CD4-positive, alpha-beta T cell treated with Interleukin-4 for 1 hour (primary cell): Measurements from ENCODE around the gene KLK11.
"Not testable (repeated sequence)": the region's sequence is repeated elsewhere in the genome, so short reads cannot be mapped to it uniquely, and the experiment has no call there.

ENCODE experiments used
- DNase-seq, 2 donors: peaks; one replicate each; pipeline ENCODE4 v3.0.0-alpha.2; 2020 to 2022

Gene KLK11

DNA sequence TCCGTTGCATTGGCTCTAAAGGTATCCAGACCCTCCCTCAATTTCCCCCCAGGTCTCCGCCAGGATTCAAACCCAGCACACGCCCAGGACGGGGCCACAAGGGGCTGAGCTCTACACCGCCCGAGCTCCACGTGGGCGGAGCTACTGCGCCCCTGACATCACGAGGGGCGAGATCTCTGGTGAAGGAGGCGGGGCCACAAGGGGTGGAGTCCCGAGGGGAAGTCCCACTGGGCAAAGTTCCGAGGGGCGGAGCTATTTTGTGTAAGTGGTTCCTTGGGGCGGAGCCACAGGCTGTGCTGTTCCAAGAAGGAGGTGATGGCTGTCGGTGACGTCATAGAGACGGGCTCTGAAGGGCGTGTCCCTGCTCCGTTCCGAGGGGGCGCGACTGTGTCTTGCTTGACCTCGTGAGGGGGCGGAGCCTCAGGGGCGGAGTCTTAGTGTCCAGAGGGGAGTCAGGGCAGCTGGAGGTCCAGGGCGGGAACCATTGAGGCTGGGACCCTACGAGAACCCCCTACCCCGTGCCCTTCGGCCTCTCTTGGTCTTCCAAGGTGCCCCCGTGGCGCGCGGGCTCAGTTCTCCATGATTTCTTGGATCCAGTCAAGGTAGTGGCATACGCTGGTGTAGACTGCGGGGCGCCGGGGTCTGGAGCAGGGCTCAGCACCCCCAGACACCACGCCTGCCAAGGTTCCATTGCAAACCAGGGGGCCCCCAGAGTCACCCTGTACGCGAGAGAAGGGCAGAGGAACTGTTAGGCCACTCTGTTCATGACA is 23.7 kb downstream of the KLK11 start:
- DNase-seq = peak in 1 of 2 donors; percentile 23

DNA sequence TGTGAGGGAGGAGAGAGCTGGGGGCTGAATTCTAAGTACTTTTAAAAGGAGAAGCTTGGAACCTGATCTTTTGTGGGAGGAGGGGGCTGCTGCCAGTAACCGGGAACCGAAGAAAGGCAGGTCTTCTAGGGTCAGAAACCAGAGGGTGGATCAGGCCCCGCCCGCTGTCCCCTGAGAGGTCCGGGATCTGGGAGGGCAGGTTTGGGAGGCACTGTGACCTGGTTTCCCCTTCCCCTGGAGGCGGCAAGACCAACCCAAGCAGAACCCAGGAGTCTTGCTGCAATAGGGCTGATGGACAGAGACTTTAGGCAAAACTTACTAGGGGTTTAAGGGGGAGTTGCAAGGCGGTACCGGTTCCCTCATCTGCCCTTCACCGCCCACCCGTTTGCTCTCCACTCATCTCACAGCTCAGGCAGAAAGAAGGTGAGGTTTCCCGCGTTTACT is 24.3 kb downstream of the KLK11 start:
- no peak for DNase-seq

DNA sequence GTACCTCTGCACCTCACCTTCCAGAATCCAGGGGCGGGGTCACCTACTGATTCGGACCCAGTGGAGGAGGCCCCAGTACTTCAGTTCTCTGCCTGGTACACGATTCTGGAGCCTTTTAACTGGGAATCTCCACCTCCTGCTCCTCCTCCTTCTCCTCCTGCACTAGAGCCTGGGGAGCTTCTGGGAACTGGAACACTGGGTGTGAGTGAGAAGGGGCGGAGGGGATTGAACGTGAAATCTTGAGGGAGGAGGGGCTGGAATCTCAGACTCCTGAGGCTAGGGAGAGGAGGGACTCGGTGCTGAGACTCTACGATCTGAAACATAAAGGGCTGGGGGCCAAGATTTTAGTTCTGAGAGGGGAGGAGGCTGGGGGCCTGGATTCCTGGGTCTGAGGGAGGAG is 24.9 kb downstream of the KLK11 start, which contains the start of gene KLK8:
Gene KLK8, minus strand, starts transcription at position 90 of the 400 bp plus-strand sequence. CDS start 437 bp downstream, outside the sequence.
- DNase-seq = no peak

DNA sequence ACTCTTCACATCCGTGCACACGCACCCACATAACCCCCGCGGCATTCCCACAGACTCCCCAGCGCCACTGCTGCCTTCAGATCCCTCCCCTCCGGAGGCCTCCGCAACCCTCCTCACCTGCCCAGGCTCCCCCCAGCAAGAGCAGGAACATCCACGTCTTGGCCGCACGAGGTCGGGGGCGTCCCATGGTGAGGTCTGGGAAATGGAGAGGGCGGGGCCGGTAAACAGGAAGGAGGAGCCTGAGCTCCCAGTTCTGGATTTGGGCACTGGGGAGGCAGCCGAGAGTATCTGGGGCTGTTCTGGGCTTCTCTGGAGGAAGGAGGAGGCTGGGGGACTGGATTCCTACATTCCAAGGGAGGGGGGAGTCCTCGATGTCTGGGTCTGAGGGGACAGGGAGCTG is 25.4 kb downstream of the KLK11 start:
- no peak for DNase-seq

DNA sequence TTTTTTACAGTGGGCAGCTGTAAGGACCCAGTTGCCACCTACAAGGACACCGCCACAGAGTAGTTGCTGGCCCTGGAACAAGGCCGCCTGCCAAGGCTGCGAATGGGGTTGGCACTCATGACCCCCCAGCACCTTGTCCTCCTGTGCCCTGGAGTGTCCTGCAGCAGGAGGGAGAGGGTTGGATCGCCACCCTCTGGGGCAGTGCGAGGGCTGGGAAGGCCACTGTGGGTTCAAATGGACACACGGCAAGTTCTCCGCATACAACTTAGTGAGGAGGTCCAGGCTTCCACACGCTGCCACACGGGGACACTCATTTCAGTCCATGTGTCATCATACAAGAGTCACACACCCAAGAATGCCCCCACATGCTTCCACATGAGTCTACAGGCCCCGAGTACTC is 26.0 kb downstream of the KLK11 start:
- no peak for DNase-seq

DNA sequence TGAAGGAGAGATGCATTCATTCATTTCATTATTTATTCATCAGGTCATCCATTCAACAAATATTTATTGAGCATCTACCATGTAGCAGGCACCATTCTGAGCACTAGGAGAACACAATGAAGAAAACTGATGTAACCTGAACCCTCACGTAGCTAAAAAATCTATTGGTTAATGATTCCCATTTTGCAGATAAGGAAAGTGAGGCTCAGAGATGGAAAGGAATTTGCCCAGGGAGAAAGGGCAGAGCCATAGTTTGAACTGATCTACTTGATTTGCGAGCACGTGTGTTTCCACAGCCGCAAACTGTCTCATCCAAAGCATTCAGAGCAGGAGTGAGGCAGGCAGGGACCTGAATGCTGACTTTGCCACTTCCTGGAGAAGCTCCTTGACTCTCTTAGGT is 27.7 kb downstream of the KLK11 start:
- no peak for DNase-seq

DNA sequence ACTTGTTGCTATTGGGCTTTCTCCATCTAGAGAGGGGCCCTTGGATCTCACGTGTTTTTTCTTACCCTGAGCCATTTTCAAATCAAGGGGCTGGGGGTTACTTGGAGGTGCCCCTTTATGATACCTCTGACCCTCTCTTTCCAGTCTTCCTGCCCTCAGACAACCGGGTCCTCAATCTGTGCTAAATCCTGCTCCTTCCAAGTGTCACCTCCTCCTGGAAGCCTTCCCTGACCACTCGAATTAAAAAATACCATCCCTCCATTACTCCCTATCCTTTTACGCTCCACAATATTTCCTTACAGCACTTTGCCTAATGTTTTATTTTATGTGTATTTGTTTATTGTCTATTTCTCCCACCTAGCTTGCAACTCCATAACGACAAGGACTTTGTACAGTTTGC is 28.4 kb downstream of the KLK11 start:
- no peak for DNase-seq

DNA sequence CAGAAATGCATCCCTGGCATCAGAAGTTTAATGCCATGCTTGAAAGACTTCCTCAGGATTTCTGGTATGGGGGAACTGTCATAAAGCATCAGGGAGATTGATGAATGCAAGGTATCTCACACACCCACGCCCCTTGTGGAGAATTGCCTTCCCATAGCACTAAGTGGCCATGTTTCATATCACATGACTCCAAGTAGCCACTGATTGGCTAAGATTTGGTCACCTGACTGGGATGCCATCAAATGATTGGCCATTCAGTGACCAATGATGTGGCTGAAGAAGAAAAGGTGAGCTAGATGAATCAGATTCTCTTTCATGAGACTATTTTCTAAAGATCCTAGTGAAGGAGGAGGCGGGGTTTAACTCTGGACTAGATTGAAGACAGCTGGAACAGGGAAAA is 32.3 kb downstream of the KLK11 start:
- no peak for DNase-seq

DNA sequence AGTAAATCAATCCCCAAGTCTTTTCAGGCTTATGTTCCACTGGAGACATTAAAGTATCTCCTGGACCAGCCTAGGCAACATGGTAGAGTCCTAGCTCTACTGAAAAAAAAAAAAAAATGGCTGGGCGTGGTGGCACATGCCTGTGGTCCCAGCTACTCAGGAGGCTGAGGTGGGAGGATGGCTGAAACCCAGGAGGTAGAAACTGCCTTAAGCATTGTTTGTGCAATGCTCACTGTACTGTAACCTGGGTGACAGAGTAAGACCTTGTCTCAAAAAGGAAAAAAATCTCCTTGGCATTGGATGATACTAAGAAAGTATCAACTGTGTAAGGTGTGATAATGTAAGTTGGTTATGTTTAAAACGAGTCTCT is 33.8 kb downstream of the KLK11 start:
- DNase-seq = no peak

DNA sequence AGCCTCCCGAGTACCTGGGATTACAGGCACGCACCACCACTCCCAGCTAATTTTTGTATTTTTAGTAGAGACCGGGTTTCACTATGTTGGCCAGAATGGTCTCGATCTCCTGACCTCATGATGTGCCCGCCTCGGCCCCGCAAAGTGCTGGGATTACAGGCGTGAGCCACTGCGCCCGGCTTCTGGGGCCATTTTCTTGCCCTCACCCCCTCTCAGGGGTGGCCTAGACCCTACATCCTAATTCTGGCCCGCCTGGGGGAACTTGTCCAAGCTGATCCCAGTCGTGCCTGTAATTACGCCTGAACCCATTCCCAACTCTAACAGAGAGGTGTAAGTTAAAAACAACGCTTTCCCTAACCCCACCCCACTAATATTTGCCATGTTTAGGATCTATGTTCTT is 42.0 kb downstream of the KLK11 start:
- not testable (repeated sequence) for DNase-seq

DNA sequence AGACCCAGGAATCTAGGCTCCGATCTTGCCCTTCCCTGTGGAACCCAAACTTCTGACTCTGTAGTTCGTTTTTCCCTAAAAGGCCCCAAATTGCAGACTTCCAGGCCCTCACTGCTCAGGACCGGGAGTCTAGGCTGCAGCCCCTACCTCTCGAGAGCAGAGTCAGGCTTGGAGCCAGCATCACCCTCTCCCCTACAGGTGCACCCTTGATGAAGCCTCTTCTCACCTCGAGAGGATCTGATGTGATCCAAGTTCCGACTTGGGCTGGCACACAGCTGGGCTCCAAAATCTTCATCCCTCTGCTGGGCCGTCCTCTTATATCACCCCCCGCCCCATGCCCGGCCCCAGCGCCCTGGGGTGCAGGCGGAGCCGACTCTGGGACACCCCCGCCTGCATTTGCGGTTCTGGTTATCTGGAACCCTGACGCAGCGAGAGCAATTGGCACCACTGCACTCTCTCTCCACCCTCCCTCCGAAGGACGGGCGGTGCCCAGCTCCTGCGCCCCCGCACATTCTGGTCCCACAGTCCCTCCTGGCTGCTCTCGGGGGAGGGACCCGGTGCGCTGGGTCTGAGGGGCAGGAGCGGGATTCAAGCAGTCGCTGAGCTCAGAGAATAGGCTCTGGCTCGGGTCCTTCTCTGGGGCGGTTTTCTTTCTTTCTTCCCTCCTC is 42.7 kb downstream of the KLK11 start, which contains the start of gene KLK7:
Gene KLK7, minus strand, starts transcription at position 293 of the 668 bp plus-strand sequence. CDS start 1,518 bp downstream, outside the sequence.
- DNase-seq = no peak

DNA sequence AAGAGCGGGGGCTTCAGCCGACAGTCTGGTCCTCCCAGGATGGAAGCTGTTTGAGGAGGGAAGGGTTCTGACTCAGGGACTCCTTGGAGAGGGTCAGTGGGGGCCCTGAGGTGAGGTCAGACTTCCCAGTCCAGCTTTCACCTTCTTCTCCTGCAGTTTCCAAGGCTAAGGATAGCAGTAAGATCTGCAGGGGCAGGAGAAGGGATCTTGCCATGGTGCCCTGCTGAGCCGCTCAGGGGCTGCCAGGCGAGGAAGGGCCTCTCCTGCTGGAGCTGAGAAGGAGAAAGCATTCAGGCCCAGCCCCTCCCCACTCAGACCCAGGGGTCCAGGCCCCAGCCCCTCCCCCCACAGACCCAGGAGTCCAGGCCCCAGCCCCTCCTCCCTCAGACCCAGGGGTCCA is 44.2 kb downstream of the KLK11 start:
- DNase-seq = no peak

DNA sequence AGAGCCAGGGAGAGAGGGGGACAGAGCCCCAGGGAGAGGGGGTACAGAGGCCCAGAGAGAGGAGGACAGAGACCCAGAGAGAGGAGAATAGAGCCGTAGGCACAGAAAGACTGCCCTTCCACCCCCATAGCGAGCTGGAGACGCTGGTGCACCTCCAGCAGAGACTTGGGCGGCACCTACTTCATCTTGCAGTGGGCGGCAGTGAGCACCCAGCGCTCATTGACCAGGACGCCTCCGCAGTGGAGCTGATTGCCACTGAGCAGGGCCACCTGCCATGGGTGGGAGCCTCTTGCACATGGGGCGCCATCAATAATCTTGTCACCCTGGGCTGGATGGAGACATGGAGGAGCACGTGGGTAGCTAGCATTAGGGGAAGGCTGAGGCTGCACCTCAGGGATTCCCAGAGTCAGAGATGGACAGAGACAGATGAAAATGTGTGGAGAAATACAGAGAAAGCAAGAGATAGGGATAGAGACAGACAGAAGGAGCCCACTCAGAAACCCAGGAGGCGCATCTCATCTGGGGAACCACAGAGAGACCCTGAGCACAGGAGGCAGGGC is 44.7 kb downstream of the KLK11 start:
- DNase-seq = no peak

DNA sequence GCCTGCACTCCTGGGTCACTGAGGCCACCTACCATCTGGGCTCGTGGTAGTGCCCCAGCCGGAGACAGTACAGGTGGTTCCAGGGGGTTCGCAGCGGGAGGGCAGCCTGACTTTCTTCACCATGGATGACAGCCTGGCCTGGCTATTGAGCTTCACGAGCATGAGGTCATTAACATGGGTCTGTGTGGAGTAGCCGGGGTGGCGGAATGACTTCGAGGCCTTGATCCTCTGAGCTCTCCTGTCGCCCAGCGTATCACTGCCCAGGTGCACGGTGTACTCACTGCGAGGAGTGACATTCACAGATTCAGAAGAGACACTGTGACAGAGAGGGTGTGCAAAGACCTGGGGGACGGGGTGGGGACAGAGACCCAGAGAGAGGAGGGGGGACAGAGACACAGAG is 46.2 kb downstream of the KLK11 start:
- no peak for DNase-seq

DNA sequence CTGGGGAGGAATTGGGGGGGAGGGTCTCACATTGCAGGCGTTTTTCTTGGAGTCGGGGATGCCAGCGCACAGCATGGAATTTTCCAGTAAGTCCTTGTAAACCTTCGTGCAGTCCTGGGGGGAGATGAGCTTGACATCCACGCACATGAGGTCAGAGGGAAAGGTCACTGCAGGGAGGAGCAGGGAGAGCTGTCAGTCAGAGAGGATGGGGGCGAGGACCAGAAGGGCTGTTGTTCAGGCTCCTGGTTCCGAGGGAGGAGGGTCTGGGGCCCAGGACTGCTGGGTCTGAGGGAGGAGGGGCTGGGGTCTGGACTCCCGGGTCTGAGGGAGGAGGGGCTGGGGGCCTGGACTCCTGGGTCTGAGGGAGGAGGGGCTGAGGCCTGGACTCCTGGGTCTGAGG is 46.7 kb downstream of the KLK11 start:
- no peak for DNase-seq

DNA sequence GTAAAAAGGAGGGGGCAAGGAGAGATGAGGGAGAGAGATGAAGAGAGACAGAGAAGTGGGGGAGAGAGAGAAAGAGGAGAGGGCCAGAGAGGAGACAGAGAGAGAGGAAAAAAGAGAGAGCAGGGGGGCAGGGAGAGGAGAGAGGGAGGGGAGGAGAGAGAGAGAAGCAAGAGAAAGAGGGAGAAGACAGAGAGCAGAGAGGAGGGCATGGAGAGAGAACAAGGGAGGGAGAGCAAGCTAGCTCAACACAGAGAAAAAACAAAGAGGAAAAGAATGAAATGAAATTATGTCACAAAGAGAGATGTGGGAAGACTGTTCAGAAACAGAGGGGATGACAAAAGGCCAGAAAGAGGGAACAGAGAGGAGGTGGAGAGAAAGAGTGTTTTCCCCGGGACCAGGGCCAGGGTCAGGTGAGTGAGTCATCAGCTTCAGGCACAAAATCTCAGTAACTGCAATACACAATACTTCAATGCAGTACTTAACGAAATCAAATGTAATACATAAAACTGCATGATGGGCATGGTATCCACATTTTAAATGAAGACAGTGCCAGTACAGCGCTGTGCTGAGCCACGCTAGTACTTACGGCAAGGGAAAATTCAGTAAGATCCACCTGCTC is 47.5 kb downstream of the KLK11 start:
- no peak for DNase-seq

DNA sequence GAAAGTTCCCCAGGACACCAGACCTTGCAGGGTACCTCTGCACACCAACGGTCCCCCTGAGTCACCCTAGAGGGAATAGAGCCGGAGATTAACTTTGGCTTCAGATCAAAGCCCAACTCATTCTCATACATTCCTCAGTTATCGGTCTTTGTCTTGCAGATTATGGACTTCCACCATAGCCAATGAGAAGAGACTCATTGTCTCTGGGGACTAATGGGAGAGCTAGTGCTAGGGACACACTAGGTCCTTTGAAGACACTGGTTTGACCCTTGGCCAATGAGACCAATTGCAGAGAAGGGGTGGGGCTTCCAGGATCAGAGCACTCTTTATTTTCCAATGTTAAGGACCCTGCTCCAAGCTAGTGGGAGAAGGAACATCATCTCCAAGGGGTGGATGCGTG is 48.8 kb downstream of the KLK11 start:
- DNase-seq = no peak

DNA sequence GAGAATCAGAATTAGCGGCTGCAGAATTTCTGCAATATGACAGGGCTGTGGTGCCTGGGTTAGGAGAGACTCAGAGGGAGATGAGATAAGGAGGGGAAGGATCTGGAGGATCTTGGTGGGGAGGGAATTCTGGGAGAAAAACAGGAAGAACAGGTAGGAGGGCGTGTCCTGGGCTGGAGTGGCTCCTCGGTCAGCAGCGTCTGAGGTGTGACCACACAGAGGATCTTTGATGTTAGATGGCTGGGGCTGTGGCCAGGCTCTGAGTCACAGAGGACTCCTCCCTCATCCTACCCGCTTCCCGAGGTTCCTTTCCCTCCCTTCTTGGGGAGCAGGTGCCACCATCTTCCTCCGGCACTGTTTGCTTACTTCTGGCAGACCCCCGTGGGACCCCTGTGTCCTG is 50.6 kb downstream of the KLK11 start:
- DNase-seq = no peak

DNA sequence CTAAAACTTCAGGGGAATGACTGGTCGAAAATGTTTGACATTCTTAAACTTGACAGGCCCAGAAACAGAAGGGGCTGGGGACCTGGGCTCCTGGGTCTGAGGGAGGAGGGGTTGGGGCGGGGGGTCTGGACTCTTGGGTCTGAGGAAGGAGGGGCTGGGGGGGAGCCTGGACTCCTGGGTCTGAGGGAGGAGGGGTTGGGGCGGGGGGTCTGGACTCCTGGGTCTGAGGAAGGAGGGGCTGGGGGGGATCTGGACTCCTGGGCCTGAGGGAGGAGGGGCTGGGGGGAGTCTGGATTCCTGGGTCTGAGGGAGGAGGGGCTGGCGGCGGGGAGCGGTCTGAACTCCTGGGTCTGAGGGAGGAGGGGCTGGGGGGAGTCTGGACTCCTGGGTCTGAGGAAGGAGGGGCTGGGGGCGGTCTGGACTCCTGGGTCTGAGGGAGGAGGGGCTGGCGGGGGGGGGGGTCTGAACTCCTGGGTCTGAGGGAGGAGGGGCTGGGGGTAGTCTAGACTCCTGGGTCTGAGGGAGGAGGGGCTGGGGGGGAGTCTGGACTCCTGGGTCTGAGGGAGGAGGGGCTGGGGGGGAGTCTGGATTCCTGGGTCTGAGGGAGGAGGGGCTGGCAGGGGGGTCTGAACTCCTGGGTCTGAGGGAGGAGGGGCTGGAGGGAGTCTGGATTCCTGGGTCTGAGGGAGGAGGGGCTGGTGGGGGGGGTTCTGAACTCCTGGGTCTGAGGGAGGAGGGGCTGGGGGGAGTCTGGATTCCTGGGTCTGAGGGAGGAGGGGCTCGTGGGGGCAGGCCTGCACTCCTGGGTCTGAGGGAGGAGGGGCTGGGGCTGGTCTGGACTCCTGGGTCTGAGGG is 51.5 kb downstream of the KLK11 start:
- no peak for DNase-seq

DNA sequence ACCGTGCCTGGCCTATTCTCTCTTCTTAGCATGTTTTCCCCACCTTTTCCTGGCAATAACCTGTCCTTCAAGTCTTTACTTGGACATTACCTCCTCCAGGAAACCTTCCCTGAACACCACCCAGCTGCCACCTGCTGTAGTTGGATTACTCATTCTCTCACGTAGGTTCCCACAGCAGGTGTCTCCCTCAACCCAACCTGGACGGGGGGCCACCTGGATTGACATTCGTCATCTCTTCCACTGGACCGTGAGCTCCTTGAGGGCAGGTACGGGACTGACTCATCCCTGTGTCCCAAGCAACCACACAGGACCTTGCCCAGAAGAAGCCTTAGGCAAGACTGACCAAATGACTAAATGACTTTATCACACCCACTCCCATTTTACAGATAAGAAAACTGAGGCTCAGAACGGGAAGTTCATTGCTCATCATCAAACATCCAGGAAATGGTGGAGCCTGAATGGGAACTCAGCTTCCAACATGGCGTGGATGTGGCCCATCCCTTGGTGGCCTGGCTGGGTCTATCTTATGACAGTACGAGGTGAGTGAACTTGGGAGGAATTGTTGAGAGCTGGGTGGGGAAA is 53.5 kb downstream of the KLK11 start:
- no peak for DNase-seq
